HEK293T (cell line): ENCODE results near the gene BMPER.

Experiments used
- ARNT ChIP-seq: fragments of 450-650 bp; IDR thresholded peaks from 2 replicates; pipeline ENCODE4 v1.6.1; 2017; ENCODE audit warnings: mild to moderate bottlenecking
- BHLHE40 ChIP-seq: fragments of 450-650 bp; IDR thresholded peaks from 2 replicates; pipeline ENCODE4 v1.6.1; 2016; ENCODE audit warnings: mild to moderate bottlenecking, moderate library complexity, borderline replicate concordance
- ELF4 ChIP-seq: fragments of 450-650 bp; IDR thresholded peaks from 2 replicates; pipeline ENCODE4 v1.6.1; 2017; ENCODE audit warnings: antibody characterized with exemption
- FOXK2 ChIP-seq: fragments of 450-650 bp; IDR thresholded peaks from 2 replicates; pipeline ENCODE4 v1.6.1; 2016; ENCODE audit warnings: mild to moderate bottlenecking
- HDGF ChIP-seq: fragments of 450-650 bp; IDR thresholded peaks from 2 replicates; pipeline ENCODE4 v1.6.1; 2017; ENCODE audit warnings: antibody characterized with exemption, borderline replicate concordance
- NFRKB ChIP-seq: fragments of 450-650 bp; IDR thresholded peaks from 2 replicates; pipeline ENCODE4 v1.6.1; 2016; ENCODE audit warnings: mild to moderate bottlenecking, moderate library complexity
- PKNOX1 ChIP-seq: fragments of 450-650 bp; IDR thresholded peaks from 2 replicates; pipeline ENCODE4 v1.6.1; 2016
- SP1 ChIP-seq: fragments of 450-650 bp; IDR thresholded peaks from 2 replicates; pipeline ENCODE4 v1.6.1; 2017
- SUZ12 ChIP-seq: fragments of 450-650 bp; IDR thresholded peaks from 2 replicates; pipeline ENCODE4 v1.6.1; 2016; ENCODE audit warnings: mild to moderate bottlenecking

GRCh38 chr7:33861947-33862346 lies 43.4 kb upstream of the BMPER start:
- no peak for TF ChIP-seq SUZ12
- TF ChIP-seq HDGF = no peak
- no peak for TF ChIP-seq BHLHE40
- TF ChIP-seq ARNT = no peak
- TF ChIP-seq NFRKB = no peak
- no peak for TF ChIP-seq ELF4
- TF ChIP-seq FOXK2 = no peak
- TF ChIP-seq SP1 = no peak
- TF ChIP-seq PKNOX1 = no peak
